Mesothelial cell of epicardium (in vitro differentiated cells): Measurements from ENCODE around the gene CCDC18. TPM values are rescaled to one million over a fixed set of nuclear protein-coding genes. Genes with fewer than 3 reads are reported as not detected.
A peak's percentile ranks its signal among the peaks of the same experiment; 100 is the strongest.
"Not testable (repeated sequence)": the region's sequence is repeated elsewhere in the genome, so short reads cannot be mapped to it uniquely, and the experiment has no call there.

ENCODE experiments used
- DNase-seq, 2 experiments: peaks; one replicate each; pipeline ENCODE4 v3.0.0; 2021; ENCODE audit warnings: low spot score in 2 of 2; ENCODE audit not compliant: unreplicated experiment in 2 of 2
- H3K27ac Mint-ChIP-seq: 2 replicates; pipeline ENCODE4 v1.8.0; 2021; ENCODE audit warnings: mixed read lengths
- H3K27me3 Mint-ChIP-seq: 2 replicates; pipeline ENCODE4 v1.8.0; 2021; ENCODE audit warnings: low read depth, mixed read lengths
- H3K36me3 Mint-ChIP-seq: 2 replicates; pipeline ENCODE4 v1.8.0; 2021; ENCODE audit warnings: mixed read lengths
- H3K4me1 Mint-ChIP-seq: 2 replicates; pipeline ENCODE4 v1.8.0; 2021; ENCODE audit warnings: mixed read lengths
- H3K4me3 Mint-ChIP-seq: 2 replicates; pipeline ENCODE4 v1.8.0; 2021; ENCODE audit warnings: mild to moderate bottlenecking, moderate library complexity, mixed read lengths
- H3K9me3 Mint-ChIP-seq: 2 replicates; pipeline ENCODE4 v1.8.0; 2021; ENCODE audit warnings: mixed read lengths
- total RNA-seq: library from RNA; stranded (reverse); gene quantifications from 3 replicates; pipeline ENCODE4 v1.2.1, GENCODE V29; 2021
- TF ChIP-seq, protein P1 (sequence below): fragments of 200-600 bp; sonication (generic); IDR thresholded peaks from one replicate; pipeline ENCODE4 v1.5.0; 2021; ENCODE audit warnings: antibody characterized with exemption; ENCODE audit not compliant: unreplicated experiment

Gene CCDC18
- total RNA-seq, 1 donor from 2014 or later = 7.5 TPM

DNA sequence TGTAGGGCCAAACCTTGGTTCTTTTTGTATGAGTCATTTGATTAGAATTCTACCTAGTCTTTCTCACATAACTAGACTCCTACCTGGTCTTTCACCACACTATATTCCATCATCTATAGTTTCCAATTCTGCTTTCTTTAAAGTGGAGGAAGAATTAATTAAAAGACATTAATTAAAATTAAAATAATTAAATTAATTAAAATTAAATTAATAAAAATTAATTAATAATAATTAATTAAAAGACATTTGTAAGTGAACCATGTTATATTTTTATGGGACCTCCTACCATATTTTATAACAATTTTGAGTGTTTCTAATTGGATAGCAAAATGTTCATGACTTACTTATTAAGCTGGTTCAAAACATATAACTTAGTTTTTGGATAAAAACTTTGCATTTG lies 77.4 kb downstream of the CCDC18 start:
- TF ChIP-seq, protein P1, sequence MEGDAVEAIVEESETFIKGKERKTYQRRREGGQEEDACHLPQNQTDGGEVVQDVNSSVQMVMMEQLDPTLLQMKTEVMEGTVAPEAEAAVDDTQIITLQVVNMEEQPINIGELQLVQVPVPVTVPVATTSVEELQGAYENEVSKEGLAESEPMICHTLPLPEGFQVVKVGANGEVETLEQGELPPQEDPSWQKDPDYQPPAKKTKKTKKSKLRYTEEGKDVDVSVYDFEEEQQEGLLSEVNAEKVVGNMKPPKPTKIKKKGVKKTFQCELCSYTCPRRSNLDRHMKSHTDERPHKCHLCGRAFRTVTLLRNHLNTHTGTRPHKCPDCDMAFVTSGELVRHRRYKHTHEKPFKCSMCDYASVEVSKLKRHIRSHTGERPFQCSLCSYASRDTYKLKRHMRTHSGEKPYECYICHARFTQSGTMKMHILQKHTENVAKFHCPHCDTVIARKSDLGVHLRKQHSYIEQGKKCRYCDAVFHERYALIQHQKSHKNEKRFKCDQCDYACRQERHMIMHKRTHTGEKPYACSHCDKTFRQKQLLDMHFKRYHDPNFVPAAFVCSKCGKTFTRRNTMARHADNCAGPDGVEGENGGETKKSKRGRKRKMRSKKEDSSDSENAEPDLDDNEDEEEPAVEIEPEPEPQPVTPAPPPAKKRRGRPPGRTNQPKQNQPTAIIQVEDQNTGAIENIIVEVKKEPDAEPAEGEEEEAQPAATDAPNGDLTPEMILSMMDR = no peak
- DNase-seq = no peak
- Mint-ChIP-seq H3K27me3 (no peaks in the 10 kb centered on the region), H3K9me3 (peaks cover 13% of the 10 kb centered on the region), H3K4me1 (no peaks in the 10 kb centered on the region), H3K27ac (no peak overlapping the region), H3K36me3 (peaks cover 28% of the 10 kb centered on the region), H3K4me3 (no peak overlapping the region)

DNA sequence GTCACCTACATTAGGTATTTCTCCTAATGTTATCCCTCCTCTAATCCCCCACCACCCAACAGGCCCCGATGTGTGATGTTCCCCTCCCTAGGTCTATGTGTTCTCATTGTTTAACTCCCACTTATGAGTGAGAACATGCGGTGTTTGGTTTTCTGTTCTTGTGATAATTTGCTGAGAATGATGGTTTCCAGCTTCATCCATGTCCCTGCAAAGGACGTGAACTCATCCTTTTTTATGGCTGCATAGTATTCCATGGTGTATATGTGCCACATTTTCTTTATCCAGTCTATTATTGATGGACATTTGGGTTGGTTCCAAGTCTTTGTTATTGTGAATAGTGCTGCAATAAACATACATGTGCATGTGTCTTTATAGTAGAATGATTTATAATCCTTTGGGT lies 80.2 kb downstream of the CCDC18 start:
- H3K27ac Mint-ChIP-seq, H3K4me1 Mint-ChIP-seq, H3K27me3 Mint-ChIP-seq, DNase-seq, H3K4me3 Mint-ChIP-seq: not testable (repeated sequence)
- Mint-ChIP-seq H3K9me3 (peaks cover 36% of the 10 kb centered on the region), H3K36me3 (peaks cover 46% of the 10 kb centered on the region)

GRCh38 chr1:93262645-93263044 lies 82.1 kb downstream of the CCDC18 start:
- Mint-ChIP-seq H3K27me3 (no peaks in the 10 kb centered on the region), H3K4me3 (no peak overlapping the region), H3K4me1 (no peaks in the 10 kb centered on the region), H3K27ac (no peak overlapping the region), H3K36me3 (peaks cover 63% of the 10 kb centered on the region), H3K9me3 (peaks cover 51% of the 10 kb centered on the region)
- TF ChIP-seq, protein P1 = no peak
- no peak for DNase-seq

GRCh38 chr1:93268888-93269287 lies 88.4 kb downstream of the CCDC18 start:
- peaks cover 46% of the 10 kb centered on the region for H3K36me3 Mint-ChIP-seq
- not testable (repeated sequence) for H3K27ac Mint-ChIP-seq, H3K4me3 Mint-ChIP-seq

GRCh38 chr1:93275262-93275633 lies 94.7 kb downstream of the CCDC18 start:
- H3K9me3 Mint-ChIP-seq, H3K4me3 Mint-ChIP-seq, H3K4me1 Mint-ChIP-seq, DNase-seq, H3K27me3 Mint-ChIP-seq, H3K27ac Mint-ChIP-seq: not testable (repeated sequence)
- peaks cover 13% of the 10 kb centered on the region for H3K36me3 Mint-ChIP-seq

More at GRCh38 chr1:93268888-93269287, 88.4 kb downstream of the CCDC18 start:
- H3K4me1 Mint-ChIP-seq, H3K27me3 Mint-ChIP-seq, DNase-seq: not testable (repeated sequence)
- peaks cover 34% of the 10 kb centered on the region for H3K9me3 Mint-ChIP-seq

DNA sequence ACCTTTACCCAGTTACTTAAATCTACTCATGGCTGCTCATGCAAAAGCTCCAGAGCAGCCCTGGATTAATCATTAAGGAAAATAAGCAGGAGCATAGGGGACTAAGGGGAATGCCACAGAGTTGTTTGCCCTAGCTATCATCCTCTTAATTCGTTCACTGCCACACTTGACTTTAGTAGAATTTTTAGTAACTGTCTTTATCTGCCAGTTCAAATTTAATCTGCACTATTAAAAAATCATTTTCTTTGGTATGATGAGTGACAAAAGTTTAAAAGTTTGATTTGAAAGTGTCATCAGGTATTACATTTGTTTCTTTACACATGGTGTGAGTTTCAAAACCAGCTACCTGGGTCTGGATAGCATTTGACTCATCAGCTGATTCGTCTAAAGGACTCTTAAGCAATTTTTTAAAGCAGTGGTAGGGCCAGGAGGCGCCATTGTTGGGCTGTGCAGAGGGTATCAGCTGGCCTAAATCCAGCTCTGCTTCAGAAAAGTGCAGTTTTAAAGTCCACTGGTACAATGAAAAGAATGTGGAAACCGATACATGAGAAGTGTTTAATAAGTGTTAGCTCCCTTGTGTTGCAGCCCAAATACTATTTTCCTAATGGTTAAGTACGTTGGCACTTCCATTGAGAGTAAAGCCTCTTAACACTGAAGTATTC lies 95.2 kb downstream of the CCDC18 start:
- DNase-seq = no peak
- Mint-ChIP-seq H3K4me3 (no peak overlapping the region), H3K36me3 (peaks cover 16% of the 10 kb centered on the region), H3K9me3 (peaks cover 11% of the 10 kb centered on the region), H3K27ac (no peak overlapping the region), H3K27me3 (no peaks in the 10 kb centered on the region), H3K4me1 (peaks cover 3% of the 10 kb centered on the region)
- TF ChIP-seq, protein P1 = no peak

DNA sequence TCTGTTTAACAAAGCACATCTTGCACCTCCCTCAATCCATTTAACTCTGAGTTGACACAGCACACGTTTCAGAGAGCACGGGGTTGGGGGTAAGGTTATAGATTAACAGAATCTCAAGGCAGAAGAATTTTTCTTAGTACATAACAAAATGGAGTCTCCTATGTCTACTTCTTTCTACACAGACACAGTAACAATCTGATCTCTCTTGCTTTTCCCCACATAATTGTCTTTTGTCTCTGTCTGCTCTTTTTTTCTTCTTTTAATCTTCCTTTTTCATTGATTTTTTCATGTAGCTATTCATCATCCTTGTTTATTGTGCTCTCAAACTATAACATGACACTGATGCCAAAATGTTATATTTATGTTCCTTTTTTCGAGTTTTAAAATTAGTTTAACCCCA lies 97.0 kb downstream of the CCDC18 start:
- DNase-seq, H3K4me3 Mint-ChIP-seq, H3K4me1 Mint-ChIP-seq, H3K27me3 Mint-ChIP-seq: not testable (repeated sequence)
- H3K36me3 Mint-ChIP-seq = peaks cover 24% of the 10 kb centered on the region
- peaks cover 22% of the 10 kb centered on the region for H3K9me3 Mint-ChIP-seq
- peak overlapping the region; percentile 44 for H3K27ac Mint-ChIP-seq

DNA sequence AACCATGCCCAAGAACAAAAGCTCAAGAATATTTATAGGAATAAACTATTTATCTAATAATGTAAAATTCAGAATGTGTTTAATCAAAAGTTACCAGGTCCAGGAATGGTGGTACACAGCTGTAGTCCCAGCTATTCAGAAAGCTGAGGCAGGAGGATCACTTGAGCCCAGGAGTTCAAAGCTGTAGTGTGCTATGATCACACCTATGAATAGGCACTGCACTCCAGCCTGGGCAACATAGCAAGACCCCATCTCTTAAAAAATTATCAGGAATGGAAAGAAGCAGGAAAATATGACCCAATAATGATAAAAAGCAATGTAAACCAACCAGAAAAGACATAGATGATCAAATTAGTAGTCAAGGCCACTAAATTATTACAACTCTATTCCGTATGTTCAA lies 103.0 kb downstream of the CCDC18 start:
- DNase-seq = no peak
- Mint-ChIP-seq H3K4me3 (no peak overlapping the region), H3K9me3 (peaks cover 30% of the 10 kb centered on the region), H3K36me3 (peaks cover 54% of the 10 kb centered on the region), H3K27me3 (no peaks in the 10 kb centered on the region), H3K4me1 (no peaks in the 10 kb centered on the region), H3K27ac (no peak overlapping the region)
- TF ChIP-seq, protein P1 = no peak
